ENCODE measurements around the gene GIMAP7.
"Not testable (repeated sequence)": the region's sequence is repeated elsewhere in the genome, so short reads cannot be mapped to it uniquely, and the experiment has no call there.

The GIMAP7 gene

GRCh38 chr7:150511048-150511447, 3.6 kb upstream of the GIMAP7 start:
- no peak overlapping the region for H3K4me3 ChIP-seq (ENCODE audit: low read depth, low read length)
- POLR2A ChIA-PET, result no interaction called here
- DNase-seq (ENCODE audit: low read depth, low spot score), result no peak
- CTCF ChIA-PET, result no interaction called here
- TF ChIP-seq CTCF (IDR thresholded peaks at IDR 0.05; ENCODE audit: insufficient read depth, low read length, missing control alignments), result no peak

- ChIA-PET POLR2A (no interaction called here), CTCF (no interaction called here)
- TF ChIP-seq CTCF (IDR thresholded peaks at IDR 0.05; ENCODE audit: insufficient read depth, low read length, missing control alignments), result no peak
- DNase-seq (ENCODE audit: low read depth, low spot score), result no peak
- no peak overlapping the region for H3K4me3 ChIP-seq (ENCODE audit: low read depth, low read length)
These were observed 914 bp upstream of the GIMAP7 start for GRCh38 chr7:150513758-150514157.

- DNase-seq (ENCODE audit: low read depth, low spot score), result no peak
- H3K4me3 ChIP-seq (ENCODE audit: low read depth, low read length), result no peak overlapping the region
- TF ChIP-seq CTCF (IDR thresholded peaks at IDR 0.05; ENCODE audit: insufficient read depth, low read length, missing control alignments), result no peak
- ChIA-PET POLR2A (no interaction called here), CTCF (no interaction called here)
These were observed 826 bp downstream of the GIMAP7 start for GRCh38 chr7:150515248-150516147.

- TF ChIP-seq CTCF (IDR thresholded peaks at IDR 0.05; ENCODE audit: insufficient read depth, low read length, missing control alignments), result no peak
- DNase-seq (ENCODE audit: low read depth, low spot score), result no peak
- H3K4me3 ChIP-seq (ENCODE audit: low read depth, low read length), result no peak overlapping the region
- ChIA-PET POLR2A (no interaction called here), CTCF (no interaction called here)
These were observed 2.5 kb downstream of the GIMAP7 start for GRCh38 chr7:150516956-150517745.

- no peak overlapping the region for H3K4me3 ChIP-seq (ENCODE audit: low read depth, low read length)
- CTCF ChIA-PET, result no interaction called here
- TF ChIP-seq CTCF (IDR thresholded peaks at IDR 0.05; ENCODE audit: insufficient read depth, low read length, missing control alignments), result no peak
- no peak for DNase-seq (ENCODE audit: low read depth, low spot score)
- POLR2A ChIA-PET, result no interaction called here
These were observed 4.6 kb downstream of the GIMAP7 start for GRCh38 chr7:150519310-150519709.

GRCh38 chr7:150520145-150520544, 5.5 kb downstream of the GIMAP7 start:
- CTCF ChIA-PET, result no interaction called here
- H3K4me3 ChIP-seq (ENCODE audit: low read depth, low read length), result no peak overlapping the region
- TF ChIP-seq CTCF (IDR thresholded peaks at IDR 0.05; ENCODE audit: insufficient read depth, low read length, missing control alignments), result no peak
- POLR2A ChIA-PET, result no interaction called here
- no peak for DNase-seq (ENCODE audit: low read depth, low spot score)

- DNase-seq (ENCODE audit: low read depth, low spot score); POLR2A ChIA-PET; CTCF ChIA-PET; H3K4me3 ChIP-seq (ENCODE audit: low read depth, low read length): not testable (repeated sequence)
These were observed 8.3 kb downstream of the GIMAP7 start for GRCh38 chr7:150522931-150523330.
